ENCODE results near the gene TRAPPC12.
"Not testable (repeated sequence)": the region's sequence is repeated elsewhere in the genome, so short reads cannot be mapped to it uniquely, and the experiment has no call there.

Gene TRAPPC12

DNA sequence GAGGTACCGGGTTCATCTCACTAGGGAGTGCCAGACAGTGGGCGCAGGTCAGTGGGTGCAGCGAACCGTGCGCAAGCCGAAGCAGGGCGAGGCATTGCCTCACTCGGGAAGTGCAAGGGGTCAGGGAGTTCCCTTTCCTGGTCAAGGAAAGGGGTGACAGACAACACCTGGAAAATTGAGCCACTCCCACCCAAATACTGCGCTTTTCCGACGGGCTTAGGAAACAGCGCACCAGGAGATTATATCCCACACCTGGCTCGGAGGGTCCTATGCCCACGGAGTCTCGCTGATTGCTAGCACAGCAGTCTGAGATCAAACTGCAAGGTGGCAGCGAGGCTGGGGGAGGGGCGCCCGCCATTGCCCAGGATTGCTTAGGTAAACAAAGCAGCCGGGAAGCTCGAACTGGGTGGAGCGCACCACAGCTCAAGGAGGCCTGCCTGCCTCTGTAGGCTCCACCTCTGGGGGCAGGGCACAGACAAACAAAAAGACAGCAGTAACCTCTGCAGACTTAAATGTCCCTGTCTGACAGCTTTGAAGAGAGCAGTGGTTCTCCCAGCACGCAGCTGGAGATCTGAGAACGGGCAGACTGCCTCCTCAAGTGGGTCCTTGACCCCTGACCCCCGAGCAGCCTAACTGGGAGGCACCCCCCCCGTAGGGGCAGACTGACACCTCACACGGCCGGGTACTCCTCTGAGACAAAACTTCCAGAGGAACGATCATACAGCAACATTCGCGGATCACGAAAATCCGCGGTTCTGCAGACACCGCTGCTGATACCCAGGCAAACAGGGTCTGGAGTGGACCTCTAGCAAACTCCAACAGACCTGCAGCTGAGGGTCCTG lies 9.9 kb upstream of the TRAPPC12 start:
- DNase-seq = not testable (repeated sequence)

- DNase-seq = no peak
Observed at GRCh38 chr2:3376821-3377220, 2.7 kb upstream of the TRAPPC12 start.

- DNase-seq = peak; percentile 56
Observed at GRCh38 chr2:3377279-3377611, 2.2 kb upstream of the TRAPPC12 start.

GRCh38 chr2:3377612-3378432 lies 1.7 kb upstream of the TRAPPC12 start, which contains the start of gene EIPR1:
Gene EIPR1 (minus strand): TSS chr2:3377818. CDS start chr2:3377689, 129 bp downstream.
- DNase-seq = peak; percentile 91

DNA sequence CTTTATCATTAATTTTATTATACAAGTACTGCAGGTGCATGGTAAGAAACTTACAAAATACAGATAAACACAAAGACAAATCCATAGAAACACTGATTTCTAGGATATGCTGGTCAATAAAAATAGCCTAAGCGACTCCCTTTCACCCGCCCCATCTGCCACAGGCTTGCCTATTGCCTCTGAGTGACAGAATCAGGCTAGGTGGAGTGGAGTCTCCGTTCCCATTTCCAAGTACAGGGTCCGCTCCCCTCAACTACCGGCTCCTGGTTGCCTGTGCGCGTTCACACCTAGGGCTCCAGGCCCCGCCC lies 201 bp upstream of the TRAPPC12 start:
- no peak for DNase-seq

DNA sequence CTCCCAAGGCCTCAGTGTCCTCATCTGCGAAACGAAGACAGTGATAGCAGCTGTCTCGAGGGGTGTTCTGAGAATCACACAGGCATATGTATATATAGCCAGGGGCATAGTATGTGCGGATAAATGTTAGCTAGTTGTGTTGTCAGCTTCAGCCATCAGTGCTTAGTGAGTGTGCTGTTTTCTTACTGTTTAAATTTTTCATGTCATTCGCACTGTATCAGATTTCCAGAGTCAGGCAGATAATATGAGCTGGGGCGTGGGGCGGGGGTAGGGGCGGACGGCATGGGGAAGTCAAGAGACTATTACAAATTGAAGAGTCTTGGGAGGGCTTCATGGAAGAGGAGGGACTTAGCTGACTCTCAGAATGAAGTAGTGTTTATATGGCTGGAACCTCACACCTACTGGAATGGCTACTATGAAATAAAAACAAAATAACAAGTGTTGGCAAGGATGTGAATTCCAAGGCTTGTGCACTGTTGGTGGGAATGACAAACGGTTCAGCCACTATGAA lies 7.0 kb downstream of the TRAPPC12 start:
- DNase-seq = no peak

DNA sequence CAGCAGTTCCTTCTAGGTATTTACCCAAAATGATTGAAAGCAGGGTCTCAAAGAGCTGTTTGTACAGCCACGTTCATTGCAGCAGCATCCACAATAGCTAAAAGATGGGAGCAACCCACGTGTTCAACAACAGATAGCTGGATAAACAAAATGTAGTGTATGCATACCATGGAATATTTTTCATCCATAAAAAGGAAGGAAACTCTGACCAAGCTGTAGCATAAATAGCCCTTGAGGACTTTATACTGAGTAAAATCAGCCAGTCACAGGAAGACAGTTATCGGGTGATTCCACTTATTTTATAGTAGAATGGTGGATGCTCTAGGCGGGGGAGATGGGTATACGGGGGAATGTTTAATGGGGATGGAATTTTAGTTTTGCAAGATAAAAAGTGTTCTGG lies 7.5 kb downstream of the TRAPPC12 start:
- no peak for DNase-seq

DNA sequence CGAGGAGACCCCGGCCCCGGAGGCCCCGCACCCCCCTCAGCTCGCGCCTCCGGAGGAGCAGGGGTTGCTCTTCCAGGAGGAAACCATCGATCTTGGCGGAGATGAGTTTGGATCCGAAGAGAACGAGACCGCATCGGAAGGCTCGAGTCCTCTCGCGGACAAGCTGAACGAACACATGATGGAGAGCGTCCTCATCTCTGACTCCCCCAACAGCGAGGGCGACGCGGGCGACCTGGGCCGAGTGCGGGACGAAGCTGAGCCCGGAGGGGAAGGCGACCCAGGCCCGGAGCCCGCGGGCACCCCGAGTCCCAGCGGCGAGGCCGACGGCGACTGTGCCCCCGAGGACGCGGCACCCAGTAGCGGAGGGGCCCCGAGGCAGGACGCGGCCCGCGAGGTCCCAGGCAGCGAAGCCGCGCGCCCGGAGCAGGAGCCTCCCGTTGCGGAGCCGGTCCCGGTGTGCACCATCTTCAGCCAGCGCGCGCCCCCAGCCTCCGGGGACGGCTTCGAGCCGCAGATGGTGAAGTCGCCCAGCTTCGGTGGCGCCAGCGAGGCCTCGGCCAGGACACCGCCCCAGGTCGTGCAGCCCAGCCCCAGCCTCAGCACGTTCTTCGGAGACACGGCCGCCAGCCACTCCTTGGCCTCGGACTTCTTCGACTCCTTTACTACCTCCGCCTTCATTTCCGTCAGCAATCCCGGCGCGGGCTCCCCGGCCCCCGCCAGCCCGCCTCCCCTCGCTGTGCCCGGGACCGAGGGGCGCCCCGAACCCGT lies 8.3 kb downstream of the TRAPPC12 start:
- no peak for DNase-seq

DNA sequence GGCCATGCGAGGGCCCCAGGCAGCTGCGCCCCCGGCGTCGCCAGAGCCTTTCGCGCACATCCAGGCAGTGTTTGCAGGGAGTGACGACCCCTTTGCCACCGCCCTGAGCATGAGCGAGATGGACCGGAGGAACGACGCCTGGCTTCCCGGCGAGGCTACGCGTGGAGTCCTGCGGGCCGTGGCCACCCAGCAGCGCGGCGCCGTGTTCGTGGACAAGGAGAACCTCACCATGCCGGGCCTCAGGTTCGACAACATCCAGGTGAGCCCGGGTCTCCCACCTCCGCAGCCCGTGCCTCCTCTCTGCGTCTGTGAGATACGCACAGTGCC lies 8.9 kb downstream of the TRAPPC12 start:
- DNase-seq = no peak

DNA sequence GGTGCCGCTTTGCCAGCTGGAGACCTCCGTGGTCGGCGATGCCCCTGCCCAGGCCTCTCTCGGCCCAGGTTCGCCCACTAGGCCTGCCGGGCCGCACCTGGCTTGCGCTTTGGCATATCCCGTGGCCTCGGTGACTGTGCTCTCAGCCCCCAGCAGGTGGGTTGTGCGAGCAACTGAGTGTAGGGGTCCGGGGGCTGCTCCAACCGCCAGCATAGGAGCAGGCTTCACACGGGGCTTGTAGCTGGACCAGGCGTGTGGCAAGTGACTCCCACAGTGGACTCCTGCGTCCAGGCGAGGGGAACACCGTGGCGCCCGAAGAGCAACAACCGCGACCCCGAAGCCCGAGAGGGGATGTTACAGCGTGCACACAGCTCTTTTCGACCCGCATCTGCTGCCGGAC lies 9.7 kb downstream of the TRAPPC12 start:
- no peak for DNase-seq

DNA sequence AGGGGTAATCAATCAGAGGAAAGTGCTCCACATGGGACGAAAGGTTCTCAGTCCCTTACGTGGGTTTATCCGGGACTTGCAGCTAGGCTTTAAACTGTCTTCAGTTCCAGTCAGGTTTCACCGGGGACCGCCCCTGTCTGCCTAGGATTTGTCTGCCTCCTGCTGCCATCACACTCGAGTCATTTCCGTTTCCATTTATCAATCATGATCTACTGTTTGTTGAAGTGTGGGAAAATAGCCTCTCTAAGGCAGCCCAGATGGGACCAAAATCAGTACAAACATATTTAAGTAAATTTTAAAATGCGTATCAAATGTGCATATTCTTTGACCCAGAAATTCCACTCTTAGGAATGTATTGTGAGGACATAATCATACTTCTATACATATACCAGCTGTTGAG lies 10.5 kb downstream of the TRAPPC12 start:
- DNase-seq = no peak

GRCh38 chr2:3392216-3392615 lies 12.7 kb downstream of the TRAPPC12 start:
- DNase-seq = no peak

GRCh38 chr2:3396920-3397559 lies 17.5 kb downstream of the TRAPPC12 start:
- DNase-seq = no peak

- DNase-seq = no peak
Observed at GRCh38 chr2:3398857-3399256, 19.4 kb downstream of the TRAPPC12 start.

DNA sequence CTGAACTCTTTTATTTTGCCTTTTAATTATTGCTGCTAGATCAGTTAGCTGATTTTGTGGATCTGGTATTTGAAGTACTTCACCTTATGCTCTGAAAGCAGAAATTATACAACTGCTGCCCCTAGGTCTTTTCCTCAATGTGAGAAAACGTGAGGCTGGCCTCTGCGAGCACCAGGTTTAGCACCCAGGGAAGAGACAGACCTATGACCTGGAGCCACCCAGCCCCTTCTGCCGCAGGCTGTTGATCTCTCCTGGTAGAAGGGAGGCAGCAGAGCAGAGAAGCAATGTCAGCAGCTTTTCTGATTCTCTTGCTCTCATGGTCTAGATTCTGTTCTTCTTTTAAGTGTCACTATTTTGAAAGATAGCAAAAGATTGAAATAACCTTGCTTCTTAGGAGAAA lies 19.9 kb downstream of the TRAPPC12 start:
- DNase-seq = no peak

GRCh38 chr2:3399829-3400228 lies 20.3 kb downstream of the TRAPPC12 start:
- DNase-seq = no peak

GRCh38 chr2:3403587-3404334 lies 24.3 kb downstream of the TRAPPC12 start:
- no peak for DNase-seq

DNA sequence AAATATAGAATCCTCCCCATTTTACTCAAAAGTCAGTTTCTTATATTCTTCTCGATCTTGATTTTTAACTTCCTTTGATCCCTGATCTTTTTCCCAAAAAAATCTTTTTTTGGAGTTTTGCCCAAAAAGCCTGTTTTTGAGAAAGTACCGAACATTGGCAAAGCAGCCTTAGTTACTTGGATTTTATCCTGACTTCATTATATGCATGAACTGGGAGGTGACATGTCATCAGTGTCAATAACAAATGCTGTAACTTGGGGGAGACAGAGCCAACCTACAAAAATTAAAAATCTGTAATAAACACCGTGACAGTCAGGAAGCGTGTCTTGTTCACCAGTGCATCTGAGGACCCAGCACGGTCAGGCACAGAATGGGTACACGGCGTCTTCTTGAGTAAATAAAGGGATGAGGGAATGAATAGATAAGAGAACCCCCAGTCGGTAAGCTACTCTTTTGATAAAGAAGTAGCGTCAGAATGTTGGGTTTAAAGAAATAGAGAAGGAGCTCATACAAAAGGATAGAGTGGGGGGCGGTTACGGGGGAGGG lies 24.9 kb downstream of the TRAPPC12 start:
- DNase-seq = no peak

GRCh38 chr2:3405307-3405706 lies 25.8 kb downstream of the TRAPPC12 start:
- DNase-seq = no peak

DNA sequence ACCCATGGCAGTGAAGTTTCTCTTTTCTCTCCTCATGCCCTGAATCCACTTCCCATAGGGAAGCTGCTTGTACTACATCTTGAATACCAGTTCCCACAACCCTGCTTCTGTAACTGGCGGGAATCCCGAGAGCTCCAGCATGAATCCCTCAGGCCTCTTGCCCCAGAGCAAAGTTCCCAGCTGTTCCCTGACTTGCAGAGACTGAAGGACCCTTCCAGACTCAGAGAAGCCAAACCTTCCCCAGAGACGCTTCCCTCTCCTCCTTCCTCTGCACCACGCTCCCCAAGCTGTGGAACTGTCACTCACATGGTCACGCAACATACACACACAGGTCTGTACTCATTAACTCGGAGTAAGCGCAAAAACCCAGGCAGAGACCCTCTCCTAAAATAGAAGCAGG lies 26.4 kb downstream of the TRAPPC12 start:
- DNase-seq = no peak

DNA sequence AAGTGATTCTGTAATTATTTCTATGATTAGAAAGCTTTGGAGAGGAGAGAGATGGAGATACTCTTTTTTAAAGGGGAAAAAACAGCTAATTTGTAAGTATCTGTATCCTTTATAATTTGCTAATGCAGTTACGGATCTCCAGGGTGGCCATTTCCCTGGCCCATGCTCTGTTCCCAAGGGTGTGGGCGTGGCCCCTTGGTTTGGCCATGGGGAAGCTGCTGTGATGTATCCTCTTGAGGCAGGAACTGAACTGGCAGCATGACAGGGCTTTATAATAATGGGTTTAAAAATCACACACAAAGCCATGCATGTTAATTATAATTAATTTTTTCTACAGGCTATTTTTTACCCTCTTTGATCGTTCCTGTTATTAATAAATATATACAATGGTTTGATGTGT lies 27.0 kb downstream of the TRAPPC12 start:
- DNase-seq = no peak

GRCh38 chr2:3408781-3409180 lies 29.3 kb downstream of the TRAPPC12 start:
- DNase-seq = no peak

All from KG1 (cell line).